Neural cell (in vitro differentiated cells): ENCODE results near the gene TOR2A. TPM values are rescaled to one million over a fixed set of nuclear protein-coding genes. Genes with fewer than 3 reads are reported as not detected.

Experiments used
- H2AFZ ChIP-seq: fragments of 200-600, 300-800 bp; sonication (generic), shearing (Covaris generic); 2 replicates; pipeline ENCODE4 v1.6.0; 2014; ENCODE audit warnings: low read depth, mild to moderate bottlenecking, antibody characterized with exemption, low read length, moderate library complexity
- H3F3A ChIP-seq: fragments of 200-600 bp; shearing (Covaris generic); 2 replicates; pipeline ENCODE4 v1.6.1; 2016; ENCODE audit warnings: mild to moderate bottlenecking, moderate library complexity, mixed read lengths, antibody characterized with exemption, low read length; ENCODE audit not compliant: insufficient read depth, poor library complexity, severe bottlenecking
- H3K27ac ChIP-seq: fragments of 200-600, 300-800 bp; sonication (generic), shearing (Covaris generic); 2 replicates; pipeline ENCODE4 v1.5.1; 2014; ENCODE audit warnings: mild to moderate bottlenecking, low read length, moderate library complexity
- H3K27me3 ChIP-seq: fragments of 300-800, 200-600 bp; sonication (generic), shearing (Covaris generic); 2 replicates; pipeline ENCODE4 v1.6.0; 2014; ENCODE audit warnings: mild to moderate bottlenecking, low read depth, low read length, moderate library complexity; ENCODE audit not compliant: insufficient read depth
- H3K36me3 ChIP-seq: fragments of 300-800, 200-600 bp; sonication (generic), shearing (Covaris generic); 2 replicates; pipeline ENCODE4 v1.5.1; 2014; ENCODE audit warnings: mild to moderate bottlenecking, antibody characterized with exemption, low read length, moderate library complexity; ENCODE audit not compliant: insufficient read depth
- H3K4me2 ChIP-seq: fragments of 300-800, 200-600 bp; sonication (generic), shearing (Covaris generic); 2 replicates; pipeline ENCODE4 v1.6.0; 2014; ENCODE audit warnings: mild to moderate bottlenecking, low read length
- H3K4me3 ChIP-seq: fragments of 300-800, 200-600 bp; sonication (generic), shearing (Covaris generic); 2 replicates; pipeline ENCODE4 v1.5.1; 2014; ENCODE audit warnings: mild to moderate bottlenecking, low read length, moderate library complexity
- H3K79me2 ChIP-seq: fragments of 200-600 bp; shearing (Covaris generic); replicated peaks from 2 replicates; pipeline ENCODE4 v1.6.0; 2014; ENCODE audit warnings: mild to moderate bottlenecking, low read length, moderate library complexity; ENCODE audit not compliant: insufficient read depth
- H3K9ac ChIP-seq: fragments of 300-800, 200-600 bp; sonication (generic), shearing (Covaris generic); 2 replicates; pipeline ENCODE4 v1.6.1; 2016; ENCODE audit warnings: mild to moderate bottlenecking, low read length, mixed read lengths
- H3K9me2 ChIP-seq: fragments of 200-600 bp; shearing (Covaris generic); 2 replicates; pipeline ENCODE4 v1.6.1; 2016; ENCODE audit warnings: mild to moderate bottlenecking, low read length, mixed read lengths; ENCODE audit not compliant: insufficient read depth
- H3K9me3 ChIP-seq: fragments of 200-600, 300-800 bp; sonication (generic), shearing (Covaris generic); 2 replicates; pipeline ENCODE4 v1.6.1; 2016; ENCODE audit warnings: mild to moderate bottlenecking, mixed run types, low read length, moderate library complexity, mixed read lengths
- H4K20me1 ChIP-seq: fragments of 200-600 bp; shearing (Covaris generic); 2 replicates; pipeline ENCODE4 v1.6.1; 2016; ENCODE audit warnings: mild to moderate bottlenecking, mixed run types; ENCODE audit not compliant: insufficient read depth
- EP300 ChIP-seq: fragments of 450-650 bp; conservative IDR thresholded peaks from 2 replicates; pipeline ENCODE4 v1.6.1; 2014; ENCODE audit warnings: antibody characterized with exemption, mild to moderate bottlenecking, moderate library complexity; ENCODE audit not compliant: poor library complexity, severe bottlenecking
- EZH2 ChIP-seq: fragments of 200-600, 300-800 bp; shearing (Covaris generic), sonication (generic); IDR thresholded peaks from 2 replicates; pipeline ENCODE4 v1.6.1; 2014; ENCODE audit warnings: antibody characterized with exemption, low read length, borderline replicate concordance, mild to moderate bottlenecking; ENCODE audit not compliant: insufficient read depth, poor library complexity, severe bottlenecking
- MXI1 ChIP-seq: fragments of 450-650 bp; conservative IDR thresholded peaks from 2 replicates; pipeline ENCODE4 v1.6.1; 2014; ENCODE audit warnings: antibody characterized with exemption, mild to moderate bottlenecking; ENCODE audit not compliant: poor library complexity, severe bottlenecking
- POLR2AphosphoS5 ChIP-seq: IDR thresholded peaks from 2 replicates; pipeline ENCODE4 v1.6.1; 2012
- RAD21 ChIP-seq: fragments of 450-650 bp; conservative IDR thresholded peaks from 2 replicates; pipeline ENCODE4 v1.6.1; 2014; ENCODE audit warnings: antibody characterized with exemption, mild to moderate bottlenecking, moderate library complexity
- REST ChIP-seq: IDR thresholded peaks from 2 replicates; pipeline ENCODE4 v1.6.1; 2012; ENCODE audit warnings: borderline replicate concordance
- SMC3 ChIP-seq: fragments of 450-650 bp; conservative IDR thresholded peaks from 2 replicates; pipeline ENCODE4 v1.6.1; 2014; ENCODE audit warnings: antibody characterized with exemption, mild to moderate bottlenecking, moderate library complexity; ENCODE audit not compliant: poor library complexity
- TAF1 ChIP-seq: IDR thresholded peaks from 2 replicates; pipeline ENCODE4 v1.6.1; 2012; ENCODE audit warnings: low read depth
- polyA plus RNA-seq: library from polyadenylated mRNA; depleted of rRNA; stranded (reverse); fragments of >200 nt; gene quantifications from 2 replicates; pipeline ENCODE4 v1.2.3, GENCODE V29; 2014
- TF ChIP-seq, protein P1 (sequence below): fragments of 450-650 bp; IDR thresholded peaks from 2 replicates; pipeline ENCODE4 v1.5.1; 2014; ENCODE audit warnings: antibody characterized with exemption, mild to moderate bottlenecking, moderate library complexity; ENCODE audit not compliant: poor library complexity, severe bottlenecking

TOR2A gene
- polyA plus RNA-seq, 1 donor from 2014 or later, result 59.7 TPM

GRCh38 chr9:127769929-127770582, 35.0 kb upstream of the TOR2A start:
- Histone ChIP-seq H3K27ac (no peak overlapping the region), H3K9ac (no peak overlapping the region), H4K20me1 (no peaks in the 10 kb centered on the region), H3K9me3 (no peaks in the 10 kb centered on the region), H3K27me3 (no peaks in the 10 kb centered on the region), H3K79me2 (no peaks in the 10 kb centered on the region), H3K9me2 (no peaks in the 10 kb centered on the region), H3F3A (no peaks in the 10 kb centered on the region), H2AFZ (no peak overlapping the region), H3K36me3 (no peaks in the 10 kb centered on the region), H3K4me2 (no peak overlapping the region), H3K4me3 (no peak overlapping the region)
- TF ChIP-seq REST, result no peak
- TF ChIP-seq RAD21, result no peak
- TF ChIP-seq EZH2, result no peak
- no peak for TF ChIP-seq TAF1
- TF ChIP-seq SMC3, result no peak
- no peak for TF ChIP-seq MXI1
- TF ChIP-seq EP300, result no peak
- TF ChIP-seq POLR2AphosphoS5, result no peak
- TF ChIP-seq, protein P1, sequence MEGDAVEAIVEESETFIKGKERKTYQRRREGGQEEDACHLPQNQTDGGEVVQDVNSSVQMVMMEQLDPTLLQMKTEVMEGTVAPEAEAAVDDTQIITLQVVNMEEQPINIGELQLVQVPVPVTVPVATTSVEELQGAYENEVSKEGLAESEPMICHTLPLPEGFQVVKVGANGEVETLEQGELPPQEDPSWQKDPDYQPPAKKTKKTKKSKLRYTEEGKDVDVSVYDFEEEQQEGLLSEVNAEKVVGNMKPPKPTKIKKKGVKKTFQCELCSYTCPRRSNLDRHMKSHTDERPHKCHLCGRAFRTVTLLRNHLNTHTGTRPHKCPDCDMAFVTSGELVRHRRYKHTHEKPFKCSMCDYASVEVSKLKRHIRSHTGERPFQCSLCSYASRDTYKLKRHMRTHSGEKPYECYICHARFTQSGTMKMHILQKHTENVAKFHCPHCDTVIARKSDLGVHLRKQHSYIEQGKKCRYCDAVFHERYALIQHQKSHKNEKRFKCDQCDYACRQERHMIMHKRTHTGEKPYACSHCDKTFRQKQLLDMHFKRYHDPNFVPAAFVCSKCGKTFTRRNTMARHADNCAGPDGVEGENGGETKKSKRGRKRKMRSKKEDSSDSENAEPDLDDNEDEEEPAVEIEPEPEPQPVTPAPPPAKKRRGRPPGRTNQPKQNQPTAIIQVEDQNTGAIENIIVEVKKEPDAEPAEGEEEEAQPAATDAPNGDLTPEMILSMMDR, result no peak

- TF ChIP-seq MXI1 (no peak), REST (no peak), TAF1 (no peak), EP300 (no peak), EZH2 (no peak), RAD21 (no peak), POLR2AphosphoS5 (no peak), SMC3 (no peak)
- TF ChIP-seq, protein P1, result no peak
- no peak overlapping the region for H2AFZ ChIP-seq
- H3K4me2 ChIP-seq, result no peak overlapping the region
- H3K27ac ChIP-seq, result no peak overlapping the region
- no peak overlapping the region for H3K4me3 ChIP-seq
- H3K9ac ChIP-seq, result no peak overlapping the region
- no peaks in the 10 kb centered on the region for H3K27me3 ChIP-seq
- no peaks in the 10 kb centered on the region for H3K9me3 ChIP-seq
- no peaks in the 10 kb centered on the region for H3F3A ChIP-seq
- H3K9me2 ChIP-seq, result no peaks in the 10 kb centered on the region
- H3K79me2 ChIP-seq, result no peaks in the 10 kb centered on the region
- H4K20me1 ChIP-seq, result no peaks in the 10 kb centered on the region
- H3K36me3 ChIP-seq, result no peaks in the 10 kb centered on the region
Observed at GRCh38 chr9:127769101-127769500, 34.0 kb upstream of the TOR2A start.
